ENCODE measurements around the gene NOTCH4.

- TF ChIP-seq EP300 (IDR thresholded peaks at IDR 0.05; ENCODE audit: borderline replicate concordance) (no peak), TCF12 (IDR thresholded peaks at IDR 0.05; ENCODE audit: low read depth) (no peak), ZBTB7A (IDR thresholded peaks at IDR 0.05; ENCODE audit: low read depth) (no peak), YY1 (IDR thresholded peaks at IDR 0.05; ENCODE audit: low read depth) (no peak), TAF1 (IDR thresholded peaks at IDR 0.05; ENCODE audit: low read depth) (no peak), TEAD4 (IDR thresholded peaks at IDR 0.05) (no peak), CREB1 (IDR thresholded peaks at IDR 0.05; ENCODE audit: low read depth) (no peak), RAD21 (IDR thresholded peaks at IDR 0.05; ENCODE audit: low read depth) (no peak)
Measured at GRCh38 chr6:32218167-32218566, 5.7 kb downstream of the NOTCH4 start.
